Measurements from ENCODE around the gene ARHGEF10L. TPM values are rescaled to one million over a fixed set of nuclear protein-coding genes. Genes with fewer than 3 reads are reported as not detected.
A peak's percentile ranks its signal among the peaks of the same experiment; 100 is the strongest.

The ARHGEF10L gene
- total RNA-seq, 1 experiment from 2014 or later, result 10.5 TPM

DNA sequence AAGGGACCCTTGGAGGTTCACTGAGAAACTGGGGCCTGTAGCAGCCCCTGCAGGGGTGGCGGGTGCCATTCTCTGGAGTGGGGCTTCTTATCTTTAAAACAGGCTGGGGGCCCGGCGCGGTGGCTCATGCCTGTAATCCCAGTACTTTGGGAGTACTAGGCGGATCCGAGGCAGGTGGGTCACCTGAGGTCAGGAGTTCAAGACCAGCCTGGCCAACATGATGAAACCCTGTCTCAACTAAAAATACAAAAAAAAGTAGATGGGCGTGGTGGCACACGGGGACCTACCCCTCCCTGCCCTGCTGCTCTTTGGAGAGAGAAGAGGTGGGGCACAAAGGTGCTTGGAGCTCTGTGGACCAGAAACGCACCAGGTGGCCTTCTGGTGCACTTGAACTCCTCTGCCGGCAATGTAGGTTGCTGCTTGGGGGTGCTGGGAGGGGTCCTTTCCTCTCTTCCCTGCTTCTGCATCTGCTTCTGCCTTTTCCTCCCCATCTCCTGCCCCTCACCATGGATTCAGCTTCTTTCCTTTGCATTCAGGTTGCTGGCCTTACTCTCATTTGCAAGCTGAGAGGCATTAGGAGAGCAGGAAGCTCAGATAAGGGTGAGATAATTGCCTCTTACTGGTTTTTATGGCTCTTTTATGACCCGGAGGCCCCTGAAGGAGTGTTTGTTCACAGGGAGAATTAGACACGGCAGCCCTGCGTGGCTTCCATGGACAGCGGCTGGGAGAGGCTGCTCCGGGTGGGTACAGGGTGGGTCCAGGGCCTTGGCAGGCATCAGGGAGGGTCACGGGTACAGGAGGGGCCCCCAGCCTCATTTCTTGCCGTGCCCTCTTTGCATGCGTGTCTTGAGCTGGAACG is 57.4 kb downstream of the ARHGEF10L start:
- DNase-seq, result peak; percentile 39 to 67
- Histone ChIP-seq H3K4me1 (peaks cover 13% of the 10 kb centered on the region), H3K4me3 (no peak overlapping the region), H3K27ac (peak overlapping the region; percentile 38), H3K9me3 (replicated peaks) (no peaks in the 10 kb centered on the region), H3K36me3 (no peaks in the 10 kb centered on the region), H3K27me3 (no peaks in the 10 kb centered on the region)

DNA sequence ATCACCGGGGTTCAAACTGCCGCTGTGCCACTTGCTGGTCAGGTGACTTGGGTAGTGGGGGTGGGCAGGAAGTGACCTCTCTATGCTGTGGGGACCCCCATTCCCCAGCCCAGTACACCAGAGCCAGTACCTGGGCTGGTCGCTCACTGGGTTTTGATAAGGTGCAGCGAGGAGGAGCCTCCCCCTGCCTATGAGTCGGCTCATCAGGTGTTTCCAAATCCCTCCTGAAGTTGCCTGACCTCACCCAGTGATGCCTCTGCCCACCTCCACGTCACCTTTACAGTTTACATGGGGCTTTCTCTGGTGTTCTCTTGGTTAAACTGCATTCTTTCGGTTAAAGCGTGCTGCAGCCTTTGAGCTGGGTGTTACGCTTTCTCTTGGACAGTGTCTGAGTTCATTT is 58.2 kb downstream of the ARHGEF10L start:
- H3K27me3 ChIP-seq, result no peaks in the 10 kb centered on the region
- H3K4me1 ChIP-seq, result peaks cover 17% of the 10 kb centered on the region
- no peak for DNase-seq
- H3K27ac ChIP-seq, result peak overlapping the region; percentile 38
- no peak overlapping the region for H3K4me3 ChIP-seq
- H3K36me3 ChIP-seq, result no peaks in the 10 kb centered on the region
- no peaks in the 10 kb centered on the region for H3K9me3 ChIP-seq (replicated peaks)

DNA sequence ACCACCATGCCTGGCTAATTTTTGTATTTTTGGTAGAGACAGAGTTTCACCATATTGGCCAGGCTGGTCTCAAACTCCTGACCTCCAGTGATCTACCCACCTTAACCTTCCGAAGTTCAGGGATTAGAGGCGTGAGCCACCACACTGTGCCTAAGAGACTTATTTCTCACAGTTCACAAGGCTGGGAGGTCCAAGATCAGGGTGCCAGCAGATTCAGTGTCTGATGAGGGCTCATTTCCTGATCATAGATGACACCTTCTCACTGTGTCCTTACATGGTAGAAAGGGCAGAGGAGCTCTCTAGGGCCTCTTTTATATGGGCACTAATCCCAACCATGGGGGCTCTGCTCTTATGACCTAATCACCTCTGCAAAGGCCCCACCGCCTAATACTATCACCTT is 58.8 kb downstream of the ARHGEF10L start:
- H3K27me3 ChIP-seq, result no peaks in the 10 kb centered on the region
- no peak overlapping the region for H3K27ac ChIP-seq
- no peak for DNase-seq
- H3K36me3 ChIP-seq, result no peaks in the 10 kb centered on the region
- H3K4me3 ChIP-seq, result no peak overlapping the region
- H3K9me3 ChIP-seq (replicated peaks), result no peaks in the 10 kb centered on the region
- H3K4me1 ChIP-seq, result peaks cover 21% of the 10 kb centered on the region

DNA sequence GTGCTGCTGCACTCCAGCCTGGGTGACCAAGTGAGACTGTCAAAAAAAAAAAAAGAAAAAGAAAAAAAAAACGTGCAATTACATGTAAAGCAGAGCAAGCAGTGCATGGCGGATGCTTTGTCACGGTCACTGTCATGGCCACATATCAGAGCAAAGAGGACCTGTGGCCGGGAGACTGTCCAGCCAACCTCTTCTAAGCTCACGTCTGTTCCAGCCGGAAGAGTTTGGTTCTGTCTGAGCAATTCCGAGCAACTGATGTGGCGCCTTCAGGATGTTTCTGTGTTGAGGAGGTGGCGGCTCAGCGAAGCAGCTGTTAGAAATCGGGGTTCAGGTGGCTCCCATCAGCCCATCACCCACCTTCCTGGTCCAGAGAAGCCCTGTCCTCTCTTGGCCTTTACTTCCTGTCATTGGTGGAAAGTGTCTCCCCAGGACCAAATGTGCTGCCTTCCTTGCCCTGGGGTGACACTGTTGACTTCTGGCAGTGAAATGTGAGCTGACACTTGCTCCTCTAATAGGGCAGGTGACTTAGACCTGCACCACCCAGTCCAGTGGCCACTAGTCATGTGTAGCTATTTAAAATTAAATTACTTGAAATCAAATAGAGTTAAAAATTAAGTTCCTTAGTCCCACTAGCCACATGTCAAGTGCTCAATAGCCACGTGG is 59.9 kb downstream of the ARHGEF10L start:
- Histone ChIP-seq H3K27ac (no peak overlapping the region), H3K27me3 (no peaks in the 10 kb centered on the region), H3K36me3 (no peaks in the 10 kb centered on the region), H3K4me1 (peaks cover 27% of the 10 kb centered on the region), H3K4me3 (no peak overlapping the region), H3K9me3 (replicated peaks) (no peaks in the 10 kb centered on the region)
- no peak for DNase-seq

DNA sequence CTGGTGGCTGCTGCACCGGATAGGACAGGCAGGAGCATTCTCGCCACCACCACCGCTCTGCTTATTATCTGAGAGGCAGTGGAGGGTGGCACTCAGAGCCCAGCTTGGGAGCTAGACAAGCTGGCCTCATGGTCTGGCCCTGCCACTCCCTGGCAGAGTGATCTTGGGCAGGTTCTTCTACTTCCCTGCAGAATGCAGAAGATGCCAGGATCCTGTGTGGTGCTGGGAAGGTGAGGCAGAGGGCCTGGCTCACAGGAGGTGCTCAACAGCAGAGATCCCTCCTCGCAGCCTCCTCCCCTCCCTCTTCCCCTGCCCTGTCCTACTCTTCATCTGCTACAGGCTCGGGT is 60.4 kb downstream of the ARHGEF10L start:
- Histone ChIP-seq H3K4me3 (no peak overlapping the region), H3K27me3 (no peaks in the 10 kb centered on the region), H3K36me3 (no peaks in the 10 kb centered on the region), H3K4me1 (peaks cover 27% of the 10 kb centered on the region), H3K9me3 (replicated peaks) (no peaks in the 10 kb centered on the region), H3K27ac (no peak overlapping the region)
- DNase-seq, result no peak

DNA sequence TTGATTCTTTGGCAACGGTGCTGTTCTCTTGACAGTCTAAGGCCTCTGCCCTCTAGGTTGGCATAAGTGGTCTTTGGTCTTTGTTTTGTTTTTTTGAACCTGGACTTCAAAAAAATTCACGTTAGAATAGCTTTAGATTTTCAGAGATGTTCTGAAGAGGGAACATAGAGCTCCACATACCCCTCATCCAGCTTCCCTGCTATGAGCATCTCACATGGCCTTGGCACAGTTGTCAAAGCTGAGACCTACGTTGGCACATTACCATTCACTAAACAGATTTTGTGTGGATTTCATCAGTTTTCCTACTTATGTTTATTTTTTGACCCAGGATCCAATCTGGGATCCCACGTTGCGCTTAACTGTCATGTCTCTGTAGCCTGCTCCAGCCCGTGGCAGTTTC is 60.8 kb downstream of the ARHGEF10L start:
- DNase-seq, result no peak
- no peaks in the 10 kb centered on the region for H3K36me3 ChIP-seq
- peaks cover 27% of the 10 kb centered on the region for H3K4me1 ChIP-seq
- H3K9me3 ChIP-seq (replicated peaks), result no peaks in the 10 kb centered on the region
- H3K27ac ChIP-seq, result no peak overlapping the region
- H3K4me3 ChIP-seq, result no peak overlapping the region
- H3K27me3 ChIP-seq, result no peaks in the 10 kb centered on the region

DNA sequence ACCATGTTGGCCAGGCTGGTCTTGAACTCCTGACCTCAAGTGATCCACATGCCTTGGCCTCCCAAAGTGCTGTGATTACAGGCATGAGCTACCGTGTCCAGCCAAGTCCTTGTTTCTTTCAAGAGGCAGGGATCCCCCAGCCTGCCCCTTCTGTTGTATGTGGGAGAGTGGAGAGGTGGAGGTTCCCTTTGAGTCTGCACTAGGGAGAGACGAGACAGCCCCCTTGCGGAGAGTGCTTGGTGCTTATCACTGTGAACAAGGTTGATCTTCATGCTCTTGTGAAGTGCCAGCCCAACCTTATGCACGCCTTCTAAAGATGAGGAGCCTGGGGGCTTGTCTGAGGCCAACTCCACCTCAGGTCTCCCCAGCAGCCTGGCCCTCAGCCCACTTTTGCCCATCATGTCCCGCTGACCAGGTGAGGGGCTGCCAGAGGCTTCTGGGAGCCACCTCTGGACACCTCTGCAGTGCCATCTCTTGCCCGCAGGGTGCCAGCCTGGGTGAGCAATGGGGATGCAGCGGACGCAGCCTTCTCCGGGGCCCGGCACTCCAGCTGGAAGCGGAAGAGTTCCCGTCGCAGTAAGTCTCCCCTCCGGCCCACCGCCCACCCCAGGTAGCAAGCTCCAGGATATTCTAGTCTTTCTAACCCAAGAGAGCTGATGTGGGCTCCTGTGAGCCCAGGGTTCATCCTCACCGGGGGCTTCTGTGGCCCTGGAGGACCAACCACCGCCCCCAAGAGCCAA is 62.3 kb downstream of the ARHGEF10L start:
- DNase-seq, result no peak
- H3K27ac ChIP-seq, result peak overlapping the region; percentile 59; the same call in 1 of the 2 replicates
- no peaks in the 10 kb centered on the region for H3K9me3 ChIP-seq (replicated peaks)
- H3K4me1 ChIP-seq, result peaks cover 23% of the 10 kb centered on the region
- no peak overlapping the region for H3K4me3 ChIP-seq
- H3K27me3 ChIP-seq, result no peaks in the 10 kb centered on the region
- H3K36me3 ChIP-seq, result no peaks in the 10 kb centered on the region

DNA sequence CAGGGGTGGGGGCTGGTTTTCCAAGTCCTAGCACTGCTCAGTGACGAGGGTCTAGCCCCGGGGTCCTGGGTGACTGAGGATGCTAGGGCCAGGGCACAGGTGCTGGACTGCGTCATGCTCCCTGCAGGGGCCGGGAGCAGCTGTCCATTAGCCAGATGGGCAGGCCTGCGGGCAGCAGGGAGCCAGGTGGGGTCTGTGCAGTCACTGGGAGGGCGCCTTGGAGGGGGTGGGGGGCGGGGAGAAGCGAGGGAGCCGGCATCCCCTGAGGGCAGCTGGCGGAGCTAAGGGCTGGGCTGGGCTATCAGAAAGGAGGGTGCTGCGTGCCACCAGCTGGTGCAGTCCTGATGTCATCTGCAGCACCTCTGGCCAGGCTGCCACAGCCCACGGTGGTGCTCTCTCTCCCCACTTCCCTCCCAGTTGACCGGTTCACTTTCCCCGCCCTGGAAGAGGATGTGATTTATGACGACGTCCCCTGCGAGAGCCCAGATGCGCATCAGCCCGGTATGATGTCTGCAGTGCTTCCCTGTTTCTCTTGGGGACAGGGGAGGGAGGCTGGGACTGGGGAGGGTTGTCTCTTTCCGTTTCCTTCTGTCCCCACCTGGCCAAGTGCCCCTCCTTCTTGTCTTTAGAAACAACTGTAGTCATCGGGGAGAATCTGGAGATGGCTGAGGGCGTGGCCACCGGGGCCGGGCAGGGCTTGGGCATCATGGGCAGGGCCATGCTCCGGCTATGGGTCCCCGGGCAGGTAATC is 63.8 kb downstream of the ARHGEF10L start:
- peak overlapping the region; percentile 59 for H3K27ac ChIP-seq
- H3K4me3 ChIP-seq, result no peak overlapping the region
- peak; percentile 82 to 86 for DNase-seq
- H3K36me3 ChIP-seq, result no peaks in the 10 kb centered on the region
- peaks cover 14% of the 10 kb centered on the region for H3K4me1 ChIP-seq
- H3K27me3 ChIP-seq, result no peaks in the 10 kb centered on the region
- no peaks in the 10 kb centered on the region for H3K9me3 ChIP-seq (replicated peaks)

DNA sequence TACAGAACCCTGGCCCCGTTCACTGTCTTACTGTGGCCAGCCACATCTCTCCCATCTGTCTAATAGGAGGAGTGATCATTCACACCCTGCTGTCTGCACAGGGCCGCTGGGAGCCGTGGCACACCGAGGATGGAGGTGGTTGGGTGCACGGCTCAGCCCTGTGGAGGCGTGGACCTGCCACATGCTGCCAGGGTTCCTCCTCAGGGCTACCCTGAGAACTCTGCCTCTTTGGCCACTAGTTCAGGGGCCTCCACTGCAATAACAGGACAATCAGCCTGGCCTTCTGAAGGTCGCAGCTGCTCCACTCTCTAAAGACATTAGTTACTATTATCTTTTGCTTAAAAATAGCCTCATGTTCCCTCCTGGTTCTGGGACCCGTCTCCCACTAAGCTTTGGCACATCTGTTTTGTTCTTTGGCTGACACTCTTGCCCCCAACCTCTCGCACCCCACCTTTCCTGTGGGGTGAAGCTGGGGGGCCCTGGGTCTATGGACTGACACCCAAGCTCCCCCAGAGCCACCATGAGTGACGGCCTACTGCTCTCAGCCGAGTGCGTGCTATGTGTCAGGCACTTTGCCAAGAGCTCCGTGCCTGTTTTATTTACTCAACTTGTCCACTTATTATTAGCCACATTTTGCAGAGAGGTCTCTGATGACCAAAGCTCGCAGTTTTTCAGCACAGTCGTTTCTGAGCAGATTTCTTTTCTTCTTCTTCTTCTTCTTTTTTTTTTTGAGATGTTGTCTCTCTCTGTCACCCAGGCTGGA is 66.3 kb downstream of the ARHGEF10L start:
- Histone ChIP-seq H3K36me3 (no peaks in the 10 kb centered on the region), H3K27ac (no peak overlapping the region), H3K4me1 (peaks cover 14% of the 10 kb centered on the region), H3K27me3 (no peaks in the 10 kb centered on the region), H3K4me3 (no peak overlapping the region), H3K9me3 (replicated peaks) (no peaks in the 10 kb centered on the region)
- DNase-seq, result no peak

DNA sequence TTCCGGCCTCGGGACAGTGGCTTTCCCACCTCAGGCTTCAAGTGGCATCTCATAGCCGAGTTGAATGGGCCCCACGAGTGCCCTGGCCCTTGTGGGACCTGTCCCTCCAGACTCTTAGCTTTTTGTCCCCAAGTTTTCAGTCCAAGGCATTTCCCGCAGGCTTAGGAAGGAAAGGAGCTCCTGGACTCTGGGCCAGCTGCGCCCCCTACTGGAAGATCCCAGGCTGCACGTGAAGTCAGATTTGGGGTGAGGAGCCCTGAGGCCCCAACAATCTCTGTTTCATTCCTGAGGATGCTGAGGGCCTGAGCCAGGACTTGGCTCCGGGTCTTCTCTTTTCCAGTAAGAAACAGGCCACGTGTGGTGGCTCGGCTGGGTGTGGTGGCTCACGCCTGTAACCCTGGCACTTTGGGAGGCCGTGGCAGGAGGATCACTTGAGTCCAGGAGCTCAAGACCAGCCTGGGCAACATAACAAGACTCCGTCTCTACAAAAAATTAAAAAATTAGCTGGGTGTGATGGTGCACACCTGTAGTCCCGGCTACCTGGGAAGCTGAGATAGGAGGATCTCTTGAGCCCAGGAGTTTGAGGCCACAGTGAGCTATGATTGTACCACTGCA is 67.4 kb downstream of the ARHGEF10L start:
- H3K27ac ChIP-seq, result no peak overlapping the region
- no peaks in the 10 kb centered on the region for H3K36me3 ChIP-seq
- H3K9me3 ChIP-seq (replicated peaks), result no peaks in the 10 kb centered on the region
- H3K27me3 ChIP-seq, result no peaks in the 10 kb centered on the region
- no peak overlapping the region for H3K4me3 ChIP-seq
- H3K4me1 ChIP-seq, result peaks cover 14% of the 10 kb centered on the region
- peak; percentile 75 to 88 for DNase-seq

DNA sequence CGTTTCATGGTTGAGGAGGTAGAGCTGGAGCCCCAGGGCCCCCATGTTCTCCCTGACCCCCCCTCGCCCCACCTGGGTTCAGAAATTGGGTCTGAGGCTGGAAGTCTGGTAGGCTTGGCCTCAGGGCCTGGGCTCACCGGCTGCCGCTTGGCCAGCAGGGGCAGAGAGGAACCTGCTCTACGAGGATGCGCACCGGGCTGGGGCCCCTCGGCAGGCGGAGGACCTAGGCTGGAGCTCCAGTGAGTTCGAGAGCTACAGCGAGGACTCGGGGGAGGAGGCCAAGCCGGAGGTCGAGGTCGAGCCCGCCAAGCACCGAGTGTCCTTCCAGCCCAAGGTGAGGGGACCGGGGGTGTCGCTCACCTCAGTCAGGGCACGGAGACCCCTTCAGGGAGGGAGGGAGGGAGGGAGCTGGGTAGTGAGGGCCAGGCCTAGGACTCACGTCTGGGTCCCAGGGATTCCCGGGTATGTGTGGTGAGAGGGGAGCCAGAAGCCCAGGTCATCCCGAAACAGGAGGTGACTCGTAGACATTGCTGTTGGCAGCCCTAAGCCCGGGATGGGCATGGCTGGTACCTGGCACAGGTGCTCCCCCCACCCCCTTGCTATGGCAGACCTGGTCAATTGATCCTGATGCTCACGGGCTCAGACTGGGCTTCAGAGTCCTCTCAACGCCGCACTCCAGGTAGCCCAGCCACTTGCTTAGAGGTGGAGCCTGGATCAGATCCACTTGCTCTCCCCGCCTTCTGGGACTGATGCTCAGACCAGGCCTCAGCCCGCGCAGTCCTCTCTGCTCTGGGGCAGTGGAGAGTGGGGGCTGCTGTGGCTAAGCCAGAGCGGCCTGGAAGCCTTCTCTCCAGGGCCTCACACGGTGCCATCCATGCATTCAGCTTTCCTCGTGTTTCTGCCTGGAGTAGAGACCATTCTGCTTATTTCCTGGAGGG is 68.4 kb downstream of the ARHGEF10L start:
- H3K27ac ChIP-seq, result no peak overlapping the region
- no peaks in the 10 kb centered on the region for H3K9me3 ChIP-seq (replicated peaks)
- no peak for DNase-seq

DNA sequence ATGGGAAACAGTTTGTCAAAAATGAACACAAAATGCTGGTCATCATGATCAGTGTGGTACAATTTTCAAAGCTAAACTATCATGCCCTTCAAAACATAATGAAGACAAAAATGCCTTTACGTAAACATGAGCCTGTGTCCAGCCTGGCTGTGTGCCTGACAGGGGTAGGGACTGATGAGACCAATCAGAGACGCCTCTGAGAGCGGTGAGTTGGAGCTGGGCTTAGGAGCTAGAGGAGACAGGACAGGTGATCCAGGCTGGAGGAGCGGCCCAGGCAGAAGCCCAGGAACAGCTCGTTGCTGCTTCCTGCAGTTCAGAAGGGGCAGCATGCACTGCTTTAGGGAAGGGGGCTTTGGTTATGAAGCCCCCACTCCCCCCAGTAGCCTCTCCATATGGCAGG is 70.0 kb downstream of the ARHGEF10L start:
- no peaks in the 10 kb centered on the region for H3K9me3 ChIP-seq (replicated peaks)
- DNase-seq, result no peak
- no peak overlapping the region for H3K4me3 ChIP-seq
- H3K4me1 ChIP-seq, result no peaks in the 10 kb centered on the region; the same call in 1 of the 2 replicates
- no peaks in the 10 kb centered on the region for H3K36me3 ChIP-seq
- no peaks in the 10 kb centered on the region for H3K27me3 ChIP-seq
- H3K27ac ChIP-seq, result no peak overlapping the region

More for the DNA sequence above, 68.4 kb downstream of the ARHGEF10L start:
- Histone ChIP-seq H3K4me3 (no peak overlapping the region), H3K4me1 (peaks cover 8% of the 10 kb centered on the region), H3K27me3 (no peaks in the 10 kb centered on the region), H3K36me3 (no peaks in the 10 kb centered on the region)

DNA sequence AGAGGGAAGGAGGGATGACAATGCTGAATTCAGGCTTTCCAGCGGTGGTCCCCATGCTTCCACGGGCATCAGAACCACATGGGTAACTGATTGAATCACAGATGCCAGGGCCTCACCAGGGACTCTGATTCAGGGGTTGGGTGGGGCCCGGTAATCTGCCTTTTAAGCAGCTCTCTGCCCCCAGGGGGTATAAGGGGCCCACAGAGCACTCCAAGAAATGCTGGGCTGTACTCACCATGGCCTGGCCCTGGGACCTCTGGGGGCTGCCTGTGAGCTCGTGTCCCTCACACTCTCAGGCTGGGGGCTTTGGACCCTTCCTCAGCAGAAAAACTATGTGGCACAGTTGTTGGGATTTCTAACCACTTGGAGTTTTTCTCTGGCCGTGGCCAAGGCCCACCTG is 70.6 kb downstream of the ARHGEF10L start:
- no peaks in the 10 kb centered on the region for H3K27me3 ChIP-seq
- H3K4me1 ChIP-seq, result no peaks in the 10 kb centered on the region; the same call in 1 of the 2 replicates
- H3K4me3 ChIP-seq, result no peak overlapping the region
- no peaks in the 10 kb centered on the region for H3K9me3 ChIP-seq (replicated peaks)
- no peaks in the 10 kb centered on the region for H3K36me3 ChIP-seq
- DNase-seq, result no peak
- no peak overlapping the region for H3K27ac ChIP-seq
